ENCODE data around the gene TMPRSS4.

The TMPRSS4 gene

GRCh38 chr11:118164885-118165284 is 88.0 kb downstream of the TMPRSS4 start:
- DNase-seq (ENCODE audit: low read depth), result no peak
- no peak for TF ChIP-seq CTCF (conservative IDR thresholded peaks at IDR 0.05; ENCODE audit: control insufficient read depth, insufficient read depth, low read depth, low read length)
- no peak overlapping the region for H3K4me3 ChIP-seq (ENCODE audit: control insufficient read depth, low read depth, low read length)

GRCh38 chr11:118166641-118167040 is 89.8 kb downstream of the TMPRSS4 start:
- H3K4me3 ChIP-seq (ENCODE audit: control insufficient read depth, low read depth, low read length), result no peak overlapping the region
- TF ChIP-seq CTCF (conservative IDR thresholded peaks at IDR 0.05; ENCODE audit: control insufficient read depth, insufficient read depth, low read depth, low read length), result no peak

GRCh38 chr11:118167253-118167652 is 90.4 kb downstream of the TMPRSS4 start:
- H3K4me3 ChIP-seq (ENCODE audit: control insufficient read depth, low read depth, low read length), result no peak overlapping the region
- no peak for TF ChIP-seq CTCF (conservative IDR thresholded peaks at IDR 0.05; ENCODE audit: control insufficient read depth, insufficient read depth, low read depth, low read length)
- DNase-seq (ENCODE audit: low read depth), result no peak

More at GRCh38 chr11:118166641-118167040, 89.8 kb downstream of the TMPRSS4 start:
- no peak for DNase-seq (ENCODE audit: low read depth)

- no peak for TF ChIP-seq CTCF (conservative IDR thresholded peaks at IDR 0.05; ENCODE audit: control insufficient read depth, insufficient read depth, low read depth, low read length)
- no peak for DNase-seq (ENCODE audit: low read depth)
- no peak overlapping the region for H3K4me3 ChIP-seq (ENCODE audit: control insufficient read depth, low read depth, low read length)
Measured at GRCh38 chr11:118167906-118168305, 91.0 kb downstream of the TMPRSS4 start.

- TF ChIP-seq CTCF (conservative IDR thresholded peaks at IDR 0.05; ENCODE audit: control insufficient read depth, insufficient read depth, low read depth, low read length), result no peak
- H3K4me3 ChIP-seq (ENCODE audit: control insufficient read depth, low read depth, low read length), result no peak overlapping the region
- DNase-seq (ENCODE audit: low read depth), result no peak
Measured at GRCh38 chr11:118168316-118168715, 91.4 kb downstream of the TMPRSS4 start.

- H3K4me3 ChIP-seq (ENCODE audit: control insufficient read depth, low read depth, low read length), result no peak overlapping the region
- no peak for DNase-seq (ENCODE audit: low read depth)
- no peak for TF ChIP-seq CTCF (conservative IDR thresholded peaks at IDR 0.05; ENCODE audit: control insufficient read depth, insufficient read depth, low read depth, low read length)
Measured at GRCh38 chr11:118168751-118169150, 91.9 kb downstream of the TMPRSS4 start.

Measured in fibroblast of mammary gland (primary cell).